C4-2B (cell line): Measurements from ENCODE around the gene MUC6.

ENCODE experiments used
- H3K27ac ChIP-seq: fragments of 450-650 bp; 2 replicates; pipeline ENCODE4 v1.5.1; 2017
- CTCF ChIP-seq: fragments of 450-650 bp; conservative IDR thresholded peaks from 2 replicates; pipeline ENCODE4 v1.5.1; 2017; ENCODE audit warnings: mild to moderate bottlenecking
- ZFX ChIP-seq: fragments of 450-650 bp; IDR thresholded peaks from 2 replicates; pipeline ENCODE4 v1.6.1; 2017

MUC6 gene

GRCh38 chr11:972523-973211 is 63.9 kb downstream of the MUC6 start:
- H3K27ac ChIP-seq: no peak overlapping the region
- no peak for TF ChIP-seq CTCF

GRCh38 chr11:971731-972365 is 64.7 kb downstream of the MUC6 start:
- H3K27ac ChIP-seq: no peak overlapping the region
- TF ChIP-seq ZFX (no peak), CTCF (no peak)

GRCh38 chr11:971092-971690 is 65.3 kb downstream of the MUC6 start:
- no peak overlapping the region for H3K27ac ChIP-seq
- TF ChIP-seq ZFX (no peak), CTCF (no peak)

- no peak overlapping the region for H3K27ac ChIP-seq
Measured at GRCh38 chr11:970319-970871, 66.1 kb downstream of the MUC6 start.

GRCh38 chr11:969651-970205 is 66.8 kb downstream of the MUC6 start:
- TF ChIP-seq ZFX (no peak), CTCF (no peak)
- no peak overlapping the region for H3K27ac ChIP-seq

More at GRCh38 chr11:970319-970871, 66.1 kb downstream of the MUC6 start:
- no peak for TF ChIP-seq CTCF
- no peak for TF ChIP-seq ZFX

GRCh38 chr11:968822-969221 is 67.7 kb downstream of the MUC6 start:
- H3K27ac ChIP-seq: no peak overlapping the region
- TF ChIP-seq CTCF: no peak
- TF ChIP-seq ZFX: no peak
